Panc1 (cell line): Measurements from ENCODE around the gene BAG1. TPM values are rescaled to one million over a fixed set of nuclear protein-coding genes. Genes with fewer than 3 reads are reported as not detected.

ENCODE experiments used
- ATAC-seq: fragments of 200-7000 bp; cut with Tn5 transposase; 2 replicates; pipeline ENCODE4 v1.9.1; 2020; ENCODE audit warnings: mild to moderate bottlenecking, moderate library complexity
- BruUV-seq: library from RNA; stranded (reverse); fragments of 400-500 nt; replicated peaks from 2 replicates; lab custom pipeline; 2021; lab: Mats Ljungman, UMichigan
- CTCF ChIA-PET: fragments of 300-600 bp; sonication (Branson Sonifier 250); formaldehyde crosslinking; loops from one replicate; lab custom pipeline; 2022; ENCODE audit warnings: antibody characterized with exemption; lab: Charles Lee
- POLR2A ChIA-PET: fragments of 300-600 bp; sonication (Branson Sonifier 250); formaldehyde crosslinking; loops from one replicate; lab custom pipeline; 2022; ENCODE audit warnings: antibody characterized with exemption; lab: Charles Lee
- DNase-seq: peaks from one replicate; pipeline ENCODE4 v3.0.0-alpha.2; 2010; ENCODE audit warnings: low read depth, low spot score
- H3K27ac ChIP-seq: 2 replicates; pipeline ENCODE4 v1.5.1; 2011; ENCODE audit warnings: mild to moderate bottlenecking, low read length, inconsistent platforms
- H3K27me3 ChIP-seq: fragments of 200-500 bp; sonication (Bioruptor generic); 2 replicates; pipeline ENCODE4 v1.6.0; 2014; ENCODE audit warnings: low read length, inconsistent platforms; ENCODE audit not compliant: control insufficient read depth, insufficient read depth
- H3K36me3 ChIP-seq: fragments of 200-500 bp; sonication (Bioruptor generic); 2 replicates; pipeline ENCODE4 v1.5.1; 2014; ENCODE audit warnings: inconsistent platforms, mild to moderate bottlenecking, low read length, moderate library complexity; ENCODE audit not compliant: control insufficient read depth, insufficient read depth
- H3K4me1 ChIP-seq: 2 replicates; pipeline ENCODE4 v1.5.1; 2011; ENCODE audit warnings: inconsistent platforms, mild to moderate bottlenecking, low read length, moderate library complexity; ENCODE audit not compliant: control insufficient read depth, insufficient read depth
- H3K4me3 ChIP-seq, 2 experiments: 2 replicates each; pipeline ENCODE4 v1.5.1; 2011 to 2012; ENCODE audit warnings: low read depth in 2 of 2, low read length in 2 of 2, mild to moderate bottlenecking in 2 of 2, inconsistent platforms in 1 of 2, moderate library complexity in 1 of 2
- H3K9me3 ChIP-seq: fragments of 200-500 bp; sonication (Bioruptor generic); 2 replicates; pipeline ENCODE4 v1.5.1; 2014; ENCODE audit warnings: low read depth, mild to moderate bottlenecking, inconsistent platforms, low read length, moderate library complexity; ENCODE audit not compliant: control insufficient read depth, insufficient read depth
- CTCF ChIP-seq: fragments of 450-650 bp; IDR thresholded peaks from 2 replicates; pipeline ENCODE4 v1.5.1; 2017; ENCODE audit warnings: mild to moderate bottlenecking
- POLR2AphosphoS5 ChIP-seq: IDR thresholded peaks from 2 replicates; pipeline ENCODE4 v1.6.1; 2012; ENCODE audit warnings: mild to moderate bottlenecking, low read depth, low read length, moderate library complexity
- REST ChIP-seq, 2 experiments: IDR thresholded peaks; 2 replicates each; pipeline ENCODE4 v1.6.1; 2011 to 2012; ENCODE audit warnings: low read depth in 2 of 2, control low read depth in 1 of 2, low read length in 1 of 2, mild to moderate bottlenecking in 1 of 2, moderate library complexity in 1 of 2; ENCODE audit not compliant: insufficient read depth in 1 of 2
- SIN3A ChIP-seq: IDR thresholded peaks from 2 replicates; pipeline ENCODE4 v1.6.1; 2012; ENCODE audit warnings: low read depth, mild to moderate bottlenecking, low read length, moderate library complexity, borderline replicate concordance; ENCODE audit not compliant: insufficient read depth
- TCF7L2 ChIP-seq: IDR thresholded peaks from 2 replicates; pipeline ENCODE4 v1.6.1; 2011; ENCODE audit warnings: mild to moderate bottlenecking, low read depth, low read length, inconsistent platforms
- in situ Hi-C: cut with HindIII; loops from 2 replicates; pipeline ENCODE4 v1.10.0; 2016; ENCODE audit warnings: low sequenced_read_pairs, low pct_unique_long_range_greater_than_20kb
- intact Hi-C: fragments of 100-400 bp; cut with micrococcal nuclease; formaldehyde crosslinking; loops from one replicate; pipeline ENCODE4 v1.10.0; 2022; ENCODE audit not compliant: unreplicated experiment
- total RNA-seq: library from RNA; stranded (reverse); gene quantifications from one replicate; pipeline ENCODE4 v1.2.1, GENCODE V29; 2021; ENCODE audit not compliant: unreplicated experiment

BAG1 gene
- total RNA-seq, 1 experiment from 2014 or later: 95.8 TPM

- H3K4me1 ChIP-seq: no peaks in the 10 kb centered on the region
Measured at GRCh38 chr9:33304362-33304761, 39.9 kb upstream of the BAG1 start.

GRCh38 chr9:33300546-33300945 is 36.0 kb upstream of the BAG1 start:
- DNase-seq (no peak), ATAC-seq (no peak)
- peaks cover 34% of the 10 kb centered on the region for H3K36me3 ChIP-seq
- ChIA-PET POLR2A (no interaction called here), CTCF (no interaction called here)
- TF ChIP-seq SIN3A: no peak
- TF ChIP-seq REST (IDR thresholded peaks at IDR 0.05; ENCODE audit: insufficient read depth in 1 of 2, low read depth in 2 of 2, low read length in 1 of 2): no peak
- no peak for TF ChIP-seq TCF7L2
- no peak for TF ChIP-seq CTCF
- TF ChIP-seq POLR2AphosphoS5: no peak
- in situ Hi-C loops: no loop called here
- no peaks in the 10 kb centered on the region for H3K4me1 ChIP-seq
- BruUV-seq: no TSS peak
- no peak overlapping the region for H3K4me3 ChIP-seq
- no peak overlapping the region for H3K27ac ChIP-seq
- intact Hi-C loops: no loop called here
- H3K27me3 ChIP-seq: no peaks in the 10 kb centered on the region
- H3K9me3 ChIP-seq: no peaks in the 10 kb centered on the region

More at GRCh38 chr9:33304362-33304761, 39.9 kb upstream of the BAG1 start:
- intact Hi-C loops (no loop called here), in situ Hi-C loops (no loop called here)
- DNase-seq (no peak), ATAC-seq (no peak)
- ChIA-PET POLR2A (interaction anchor here (0.8 kb wide), 1 partner anchor 14 kb away, joined by 18 read pairs; the partner anchor contains the start of gene NFX1), CTCF (interaction anchor here (1.0 kb wide), 1 partner anchor 17 kb away, joined by 3 read pairs; no protein-coding TSS in a partner anchor)
- BruUV-seq: no TSS peak
- Histone ChIP-seq H3K27me3 (no peaks in the 10 kb centered on the region), H3K27ac (no peak overlapping the region), H3K9me3 (no peaks in the 10 kb centered on the region), H3K36me3 (peaks cover 39% of the 10 kb centered on the region), H3K4me3 (no peak overlapping the region)
- no peak for TF ChIP-seq POLR2AphosphoS5
- TF ChIP-seq CTCF: no peak
- no peak for TF ChIP-seq REST (IDR thresholded peaks at IDR 0.05; ENCODE audit: insufficient read depth in 1 of 2, low read depth in 2 of 2, low read length in 1 of 2)
- no peak for TF ChIP-seq TCF7L2
- TF ChIP-seq SIN3A: no peak
